Measurements from ENCODE around the gene EDN2.
A peak's percentile ranks its signal among the peaks of the same experiment; 100 is the strongest.

DNA sequence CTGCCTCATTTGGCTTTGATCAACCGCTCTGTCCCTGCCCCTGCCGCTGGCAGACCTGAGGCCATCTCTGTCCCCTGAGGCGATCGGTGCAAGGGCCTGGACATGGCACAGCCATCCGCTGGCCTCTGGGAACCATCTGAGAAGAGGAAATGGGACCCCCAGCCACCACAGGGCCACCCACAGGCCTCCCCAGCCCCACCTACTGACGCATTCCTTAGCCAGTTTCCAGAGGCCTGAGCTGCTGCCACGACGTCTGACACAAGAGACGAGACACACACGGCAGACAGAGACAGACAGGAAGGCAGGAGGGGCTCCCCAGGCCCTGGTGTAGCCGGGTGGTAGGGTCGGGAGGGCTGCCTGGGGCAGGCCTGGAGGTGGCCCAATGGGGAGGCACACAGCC is 37.3 kb upstream of the EDN2 start:
- TF ChIP-seq POLR2AphosphoS5 (IDR thresholded peaks at IDR 0.05; ENCODE audit: low read depth, low read length) = no peak
- TF ChIP-seq KDM1A (IDR thresholded peaks at IDR 0.05; ENCODE audit: borderline replicate concordance, low read length) = no peak
- peak in 1 of 3 experiments; percentile 6; a peak in 1 of 4 replicates for TF ChIP-seq CTCF (IDR thresholded peaks at IDR 0.05; ENCODE audit: control extremely low read depth in 1 of 3, insufficient read depth in 1 of 3, low read depth in 1 of 3, low read length in 3 of 3)
- TF ChIP-seq, protein P1, sequence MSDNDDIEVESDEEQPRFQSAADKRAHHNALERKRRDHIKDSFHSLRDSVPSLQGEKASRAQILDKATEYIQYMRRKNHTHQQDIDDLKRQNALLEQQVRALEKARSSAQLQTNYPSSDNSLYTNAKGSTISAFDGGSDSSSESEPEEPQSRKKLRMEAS (IDR thresholded peaks at IDR 0.05) = no peak
- TF ChIP-seq HDAC2 (IDR thresholded peaks at IDR 0.05; ENCODE audit: borderline replicate concordance in 1 of 2, low read depth in 2 of 2, low read length in 2 of 2) = no peak
- TF ChIP-seq SRF (IDR thresholded peaks at IDR 0.05; ENCODE audit: low read depth, low read length) = no peak
- TF ChIP-seq POLR2A (IDR thresholded peaks at IDR 0.05; ENCODE audit: control extremely low read depth in 1 of 2, low read depth in 2 of 2, low read length in 2 of 2) = no peak
- TF ChIP-seq CEBPB (IDR thresholded peaks at IDR 0.05; ENCODE audit: low read depth, low read length) = no peak
- TF ChIP-seq MAFK (IDR thresholded peaks at IDR 0.05; ENCODE audit: low read depth, low read length) = no peak
